Stimulated activated CD8-positive, alpha-beta memory T cell treated with anti-CD3 and anti-CD28 coated beads, Interleukin-4, amount 100 ng/mL, for 1 hour (primary cell): ENCODE results near the gene TBCD.

Experiments used
- DNase-seq, 2 donors: peaks; one replicate each; pipeline ENCODE4 v3.0.0-alpha.2; 2020; ENCODE audit warnings: low read depth in 2 of 2, low spot score in 1 of 2

The TBCD gene

DNA sequence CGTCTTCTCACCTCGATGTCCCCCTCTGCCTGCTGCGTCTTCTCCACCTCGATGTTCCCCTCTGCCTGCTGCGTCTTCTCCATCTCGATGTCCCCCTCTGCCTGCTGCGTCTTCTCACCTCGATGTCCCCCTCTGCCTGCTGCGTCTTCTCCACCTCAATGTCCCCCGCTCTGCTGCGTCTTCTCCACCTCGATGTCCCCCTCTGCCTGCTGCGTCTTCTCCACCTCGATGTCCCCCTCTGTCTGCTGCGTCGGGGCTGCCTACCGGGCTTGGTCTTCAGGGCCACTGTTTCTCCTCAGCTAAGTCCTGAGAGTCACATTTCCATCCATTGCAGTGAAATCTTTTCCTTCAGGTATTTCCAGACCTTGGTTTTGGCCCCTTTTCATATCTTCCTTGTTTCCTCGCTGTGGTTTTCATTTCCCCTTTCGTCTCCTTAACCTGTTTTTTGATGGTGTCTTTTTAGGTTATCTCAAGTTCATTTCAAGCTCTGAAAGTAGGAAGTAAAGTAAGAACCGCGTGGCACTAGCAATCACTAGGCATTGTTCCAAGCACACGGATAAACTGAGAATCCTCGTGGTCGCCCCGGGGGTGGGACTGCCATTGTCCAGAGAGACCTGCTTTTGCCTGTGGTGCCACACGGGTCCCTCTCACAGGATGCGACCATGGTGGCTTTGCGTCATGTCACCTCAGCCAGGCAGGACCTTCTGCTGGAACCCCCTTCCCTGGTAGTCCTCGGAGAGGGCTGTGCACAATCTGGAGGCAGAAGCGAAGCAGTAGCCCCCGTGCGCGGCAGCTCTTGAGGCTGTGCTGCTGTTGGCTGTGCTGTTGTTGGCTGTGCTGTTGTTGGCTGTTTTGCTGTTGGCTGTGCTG, 97.4 kb downstream of the TBCD start:
- no peak for DNase-seq

- DNase-seq, result no peak
These were observed 99.5 kb downstream of the TBCD start for GRCh38 chr17:82851381-82851780.

DNA sequence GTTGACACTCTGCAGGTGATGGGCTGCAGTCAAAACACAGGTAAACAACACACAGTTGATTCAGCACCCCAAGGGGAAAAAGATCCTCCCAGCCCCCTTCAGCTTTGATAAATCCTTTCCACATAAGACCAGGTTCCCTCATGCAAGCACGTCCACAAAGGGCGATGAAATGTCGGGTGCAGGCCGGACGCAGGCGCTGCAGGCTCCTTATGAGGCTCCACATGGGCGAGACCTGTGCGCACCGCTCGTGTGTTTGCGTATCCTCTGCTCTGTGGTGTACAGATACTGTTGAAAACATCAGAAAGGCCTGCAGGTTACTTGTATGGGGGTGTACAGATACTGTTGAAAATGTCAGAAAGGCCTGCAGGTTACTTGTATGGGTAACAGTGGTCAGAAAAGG, 102.4 kb downstream of the TBCD start:
- DNase-seq, result no peak

GRCh38 chr17:82856361-82856760, 104.5 kb downstream of the TBCD start:
- no peak for DNase-seq

DNA sequence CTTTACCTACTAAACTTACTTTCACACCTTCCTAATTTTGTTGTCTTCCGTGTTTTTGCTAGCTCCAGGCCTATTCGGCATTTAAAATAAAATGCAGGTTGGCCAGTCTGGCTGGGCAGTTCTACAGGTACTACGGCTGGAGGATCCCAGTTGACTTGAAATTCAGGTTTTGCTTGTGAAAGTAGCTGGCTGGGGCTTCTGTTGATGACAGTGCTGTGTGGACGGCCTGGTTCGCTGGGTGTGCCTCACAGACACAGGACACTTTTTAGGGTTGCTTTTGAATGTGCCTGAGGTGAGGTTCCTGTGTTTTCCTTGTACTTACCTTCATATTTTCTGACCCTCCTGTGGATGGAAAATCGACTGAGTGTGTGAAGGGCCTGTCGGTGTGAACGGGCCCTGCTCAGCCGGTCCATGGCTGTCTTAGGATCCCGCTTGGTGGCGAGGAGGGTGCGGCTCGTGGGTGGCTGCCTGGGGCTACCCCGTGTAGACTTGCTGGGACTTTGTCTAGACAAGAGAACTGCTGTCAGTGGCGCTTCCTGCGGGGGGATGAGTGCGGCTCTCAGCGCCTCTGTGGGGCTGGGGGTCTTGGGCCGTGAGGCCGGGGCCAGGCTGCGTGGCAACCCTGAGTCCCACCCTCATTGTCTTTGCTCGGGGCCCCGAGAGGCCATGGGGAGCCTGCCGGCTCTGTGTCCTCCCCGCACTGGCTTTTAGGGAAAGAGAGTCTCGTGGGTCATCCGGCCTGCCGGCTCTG, 106.7 kb downstream of the TBCD start:
- no peak for DNase-seq

DNA sequence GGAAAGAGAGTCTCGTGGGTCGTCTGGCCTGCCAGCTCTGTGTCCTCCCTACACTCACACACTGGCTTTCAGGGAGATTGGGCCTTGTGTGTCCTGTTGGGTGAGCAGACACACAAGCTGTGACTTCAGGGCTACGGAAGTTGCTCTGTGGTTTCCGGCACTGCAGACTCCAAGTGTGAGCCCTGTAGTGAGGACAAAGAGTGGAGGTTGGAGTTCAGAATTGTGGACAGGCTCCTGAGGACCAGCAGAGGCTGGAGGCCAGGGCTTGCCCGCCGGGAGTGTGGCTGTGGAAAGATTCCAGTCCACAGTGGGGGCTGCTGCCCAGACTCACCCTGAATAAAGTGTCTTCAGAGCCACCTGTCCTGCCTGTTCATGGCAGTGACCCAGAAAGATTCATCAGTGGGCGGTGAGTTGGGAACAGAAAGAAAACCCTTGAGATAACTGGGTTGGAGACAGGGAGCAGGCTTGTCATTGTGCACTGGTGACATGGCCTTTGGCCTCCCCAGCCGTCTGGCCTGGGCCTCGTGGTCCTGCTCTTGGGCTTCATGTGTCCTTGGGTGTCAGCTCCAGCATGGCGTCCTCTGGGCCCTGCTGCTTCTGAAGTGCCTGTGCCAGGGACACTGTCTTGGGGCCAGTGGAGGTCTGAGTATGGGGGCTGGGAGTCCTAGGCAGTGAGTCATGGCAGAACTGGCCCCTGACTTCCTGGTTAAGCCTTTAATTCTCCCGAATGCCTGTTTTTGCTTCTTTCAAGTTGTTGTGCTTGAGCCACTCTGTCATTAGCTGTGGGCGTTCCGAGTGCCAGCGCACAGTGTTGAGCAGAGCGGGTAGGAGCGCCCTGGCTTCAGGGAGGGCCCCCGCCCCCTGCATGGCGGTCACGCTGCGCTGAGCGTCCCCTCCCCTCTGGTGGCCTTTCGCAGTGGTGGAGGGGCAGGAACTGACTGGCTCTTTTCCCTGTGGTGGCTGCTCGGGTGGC, 107.9 kb downstream of the TBCD start:
- no peak for DNase-seq

DNA sequence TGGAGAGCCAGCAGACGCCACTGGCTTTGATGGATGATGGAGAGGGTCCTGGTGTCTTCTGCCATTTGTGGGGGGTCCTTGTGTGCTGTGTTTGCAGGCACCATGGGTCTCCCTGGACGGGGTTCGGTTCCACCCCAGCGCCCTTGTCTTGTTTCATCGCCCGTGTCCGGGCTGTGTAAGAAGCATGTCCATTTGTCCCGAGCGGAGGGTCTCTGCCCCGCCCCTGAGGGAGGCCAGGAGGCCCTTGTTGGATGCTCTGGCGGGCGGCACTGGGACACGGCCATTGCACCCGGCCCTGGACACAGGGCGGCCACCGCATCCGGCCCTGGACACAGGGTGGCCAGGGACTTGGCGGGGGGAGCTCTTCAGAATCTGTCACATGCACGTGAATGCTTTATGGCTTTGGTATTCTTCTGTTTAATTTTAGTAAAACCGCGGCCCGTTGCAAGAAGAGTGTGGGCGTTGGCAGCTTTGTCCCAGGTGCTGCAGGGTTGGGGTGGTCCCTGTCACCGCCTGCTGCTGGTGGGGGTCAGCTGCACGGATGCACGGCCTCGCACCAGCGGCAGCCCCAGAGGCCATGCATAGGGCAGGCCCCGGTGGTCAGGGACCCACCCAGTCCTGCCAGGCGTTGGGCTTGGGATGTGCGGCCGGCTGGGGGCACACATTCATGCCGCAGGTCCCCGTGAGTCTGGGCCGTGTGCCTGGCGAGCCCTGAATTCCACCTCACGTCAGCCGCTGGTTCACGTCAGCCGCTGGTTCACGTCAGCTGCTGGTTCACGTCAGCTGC, 108.9 kb downstream of the TBCD start:
- no peak for DNase-seq

DNA sequence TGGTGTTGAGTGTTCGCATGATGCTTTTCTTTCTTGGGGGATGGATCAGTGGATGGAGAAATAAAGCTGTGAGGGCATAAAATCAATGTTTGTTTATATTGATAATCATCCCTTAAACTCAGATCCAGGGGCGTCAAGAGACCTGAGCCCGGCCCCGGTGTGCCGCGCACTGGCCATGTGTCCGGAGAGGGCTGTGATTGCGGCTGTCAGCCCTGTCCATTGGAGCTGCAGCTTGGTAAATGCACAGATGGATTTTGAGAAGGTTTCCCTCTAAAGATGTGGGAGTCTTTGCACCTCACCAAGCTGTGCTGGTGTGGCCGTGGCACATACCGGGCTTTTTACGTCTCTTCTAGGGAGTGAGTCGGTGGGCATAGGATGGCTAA, 109.5 kb downstream of the TBCD start:
- no peak for DNase-seq

DNA sequence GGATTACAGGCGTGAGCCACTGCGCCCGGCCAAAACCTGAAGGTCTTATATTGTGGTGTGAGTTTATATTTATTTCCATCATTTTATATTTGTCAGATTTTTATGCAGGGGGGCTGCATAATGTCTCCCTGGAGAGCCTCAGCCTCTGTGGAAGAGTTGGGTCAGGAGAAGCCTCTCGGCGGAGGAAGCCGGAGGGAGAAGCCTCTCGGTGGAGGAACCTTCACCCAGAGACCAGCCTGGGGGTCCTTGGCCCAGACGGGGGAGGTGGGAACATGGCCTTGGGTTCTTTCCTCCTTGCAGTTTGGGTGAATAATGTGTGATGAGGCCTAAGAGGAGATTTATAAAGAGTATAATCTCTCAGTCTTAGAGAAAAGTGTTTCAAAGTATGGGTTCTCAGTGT, 110.3 kb downstream of the TBCD start:
- DNase-seq, result no peak

DNA sequence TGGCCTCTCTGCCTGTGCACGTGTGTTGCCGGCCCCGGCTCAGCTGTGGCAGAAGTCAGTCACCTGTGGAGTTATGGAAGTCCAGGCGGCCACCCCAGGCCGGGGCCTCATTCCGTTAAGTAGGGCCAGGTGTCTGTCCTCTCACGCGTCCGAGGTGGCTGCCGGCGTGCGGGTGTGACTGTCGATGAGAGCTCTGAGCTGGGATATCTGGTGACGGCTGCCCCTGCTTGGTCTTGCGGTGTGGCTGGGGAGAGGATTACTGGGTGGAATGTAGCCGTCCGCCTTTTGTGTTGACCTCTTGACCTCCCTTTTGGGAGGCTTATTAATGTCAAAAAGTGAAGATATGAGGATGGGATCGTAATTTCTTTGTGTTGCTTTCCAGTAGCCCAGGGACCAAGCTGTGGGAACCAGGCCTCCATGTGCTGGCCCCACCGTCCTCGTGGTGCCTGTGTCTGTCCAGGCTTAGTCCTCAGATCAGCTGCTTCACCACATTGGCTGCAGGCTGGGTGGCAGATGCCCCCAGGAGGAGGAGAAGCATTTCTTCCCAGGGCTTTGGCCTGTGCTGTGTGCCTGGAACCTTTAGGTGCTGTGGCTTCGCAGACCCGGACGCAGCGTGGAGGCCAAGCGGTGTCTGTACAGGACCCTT, 111.0 kb downstream of the TBCD start:
- no peak for DNase-seq

GRCh38 chr17:82863383-82863940, 111.6 kb downstream of the TBCD start:
- no peak for DNase-seq

DNA sequence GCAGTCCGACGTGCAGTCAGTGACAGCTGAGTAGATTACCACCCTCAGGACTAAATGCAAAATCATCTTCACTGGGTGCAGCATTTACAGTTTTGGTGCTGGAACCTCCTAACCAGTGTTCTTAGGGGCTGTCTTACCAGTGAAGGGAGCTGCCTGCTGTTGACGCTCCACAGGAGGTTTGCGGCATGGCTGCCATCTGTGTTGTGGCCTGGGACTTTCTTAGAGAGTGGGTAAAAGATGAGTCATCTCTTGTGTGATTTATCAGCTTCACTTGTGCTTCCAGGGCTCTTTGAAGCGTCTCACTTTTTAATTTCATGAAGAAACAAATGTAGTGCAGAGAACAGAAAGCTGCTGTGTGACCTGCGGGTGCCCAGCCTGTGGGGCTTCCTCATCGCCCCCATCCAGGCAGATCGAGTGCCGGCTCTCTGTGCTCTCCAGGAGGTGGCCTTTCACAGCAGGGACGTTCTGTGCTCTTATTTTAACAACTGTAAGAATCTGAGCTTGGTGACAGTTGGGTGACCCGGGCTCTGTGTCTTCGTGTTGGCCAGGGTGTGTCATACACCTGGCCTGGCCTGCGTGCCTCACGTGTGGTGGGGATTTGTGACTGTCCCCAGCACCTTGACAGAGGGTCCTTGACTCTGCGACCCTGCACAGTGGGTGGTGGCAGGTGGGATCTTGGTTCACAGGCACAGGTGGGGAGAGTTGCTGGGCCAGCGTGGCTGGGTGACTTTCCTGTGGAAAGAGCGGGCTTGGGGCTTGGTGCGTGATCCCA, 112.3 kb downstream of the TBCD start:
- peak; percentile 47 to 78 for DNase-seq

DNA sequence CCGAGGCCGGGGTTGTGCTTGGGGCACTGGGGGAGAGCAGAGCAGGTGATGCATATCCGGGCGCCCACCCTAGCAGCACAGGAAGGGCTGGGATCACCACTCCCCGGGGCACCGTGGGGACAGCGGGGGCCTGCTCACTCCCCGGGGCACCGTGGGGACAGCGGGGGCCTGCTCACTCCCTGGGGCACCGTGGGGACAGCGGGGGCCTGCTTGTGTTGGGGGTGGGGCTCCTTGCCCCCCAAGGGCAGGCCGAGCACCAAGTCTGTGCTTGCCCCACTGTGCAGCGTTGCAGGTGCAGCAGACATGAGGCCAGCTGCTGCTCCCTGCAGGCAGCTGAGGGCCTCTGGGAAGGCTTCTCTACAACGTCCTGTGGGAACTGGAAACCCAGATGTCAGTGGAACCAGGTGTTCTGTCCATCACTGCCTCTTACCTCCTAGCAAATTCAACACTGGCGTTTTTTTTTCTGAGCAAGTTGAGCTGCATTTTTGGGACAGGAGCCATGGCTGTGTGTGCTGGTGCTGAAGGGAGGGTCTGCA, 112.9 kb downstream of the TBCD start:
- DNase-seq, result no peak

DNA sequence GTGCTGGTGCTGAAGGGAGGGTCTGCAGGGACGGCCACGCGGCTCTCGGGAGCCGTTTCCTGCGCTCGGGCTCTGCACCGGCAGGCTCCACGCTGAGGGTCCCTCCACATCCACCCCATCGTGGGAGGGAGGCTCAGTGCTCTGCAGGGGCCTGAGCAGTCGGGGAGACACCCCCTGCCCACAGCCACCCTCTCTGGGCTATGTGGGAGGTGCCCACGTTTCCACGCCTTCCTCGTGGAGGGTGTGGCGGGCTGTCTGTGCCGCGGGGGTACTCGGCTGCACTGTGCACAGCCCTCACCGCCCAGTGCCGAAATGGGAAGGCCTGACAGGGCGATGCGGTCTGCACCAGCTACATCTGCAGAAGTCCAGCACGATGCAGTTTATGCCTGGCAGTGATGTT, 113.4 kb downstream of the TBCD start:
- DNase-seq, result no peak

GRCh38 chr17:82865774-82866395, 114.0 kb downstream of the TBCD start:
- DNase-seq, result no peak

GRCh38 chr17:82866590-82867191, 114.8 kb downstream of the TBCD start:
- no peak for DNase-seq

GRCh38 chr17:82867763-82868325, 116.0 kb downstream of the TBCD start:
- DNase-seq, result no peak
